HCT116 (cell line): ENCODE results near the gene KRT86. TPM values are rescaled to one million over a fixed set of nuclear protein-coding genes. Genes with fewer than 3 reads are reported as not detected.

ENCODE experiments used
- ATAC-seq: fragments of 200-7000 bp; cut with Tn5 transposase; 2 replicates; pipeline ENCODE4 v1.9.1; 2020; ENCODE audit warnings: mild to moderate bottlenecking, moderate library complexity
- BruUV-seq: library from RNA; stranded (reverse); fragments of 400-500 nt; replicated peaks from 2 replicates; lab custom pipeline; 2021; lab: Mats Ljungman, UMichigan
- CTCF ChIA-PET: fragments of 300-600 bp; sonication (Branson Sonifier 250); formaldehyde crosslinking; loops from one replicate; lab custom pipeline; 2021; ENCODE audit warnings: antibody characterized with exemption; lab: Charles Lee
- POLR2A ChIA-PET: fragments of 300-600, 350-600 bp; sonication (Branson Sonifier 250); formaldehyde crosslinking; loops from one replicate; lab custom pipeline; 2021; ENCODE audit warnings: antibody characterized with exemption; lab: Charles Lee
- RAD21 ChIA-PET, 2 experiments: fragments of 300-600 bp; sonication (Branson Sonifier 250); formaldehyde crosslinking; loops; one replicate each; lab custom pipeline; 2023; ENCODE audit warnings: low total read pairs in 2 of 2; ENCODE audit not compliant: uncharacterized antibody in 2 of 2, unreplicated experiment in 2 of 2, low non-redundant PET in 1 of 2; lab: Charles Lee
- DNase-seq: peaks from one replicate; pipeline ENCODE4 v3.0.0-alpha.2; 2010; ENCODE audit warnings: low read depth, low spot score
- H2AFZ ChIP-seq: fragments of 200-600 bp; shearing (Covaris generic), sonication (generic); 2 replicates; pipeline ENCODE4 v1.6.1; 2017; ENCODE audit warnings: low read depth, mixed run types, mixed read lengths, antibody characterized with exemption, low read length; ENCODE audit not compliant: poor library complexity, severe bottlenecking
- H3K27ac ChIP-seq: 2 replicates; pipeline ENCODE4 v1.5.1; 2012; ENCODE audit warnings: low read depth, low read length
- H3K27me3 ChIP-seq: fragments of 200-600 bp; sonication (generic); 2 replicates; pipeline ENCODE4 v1.6.1; 2016; ENCODE audit warnings: mixed run types, low read length, mixed read lengths; ENCODE audit not compliant: insufficient read depth
- H3K36me3 ChIP-seq, 2 experiments: fragments of 200-500 bp in 1 of 2; fragments of 200-600 bp in 1 of 2; sonication (Bioruptor generic) in 1 of 2; sonication (generic) in 1 of 2; 2 replicates each; pipeline versions ENCODE4 v1.5.1 to v1.6.1; 2014 to 2016; ENCODE audit warnings: low read length in 2 of 2, inconsistent platforms in 1 of 2, mixed read lengths in 1 of 2, mixed run types in 1 of 2; ENCODE audit not compliant: insufficient read depth in 2 of 2, control insufficient read depth in 1 of 2
- H3K4me1 ChIP-seq, 2 experiments: fragments of 200-600 bp in 1 of 2; sonication (generic) in 1 of 2; 2 replicates each; pipeline versions ENCODE4 v1.5.1 to v1.6.1; 2012 to 2017; ENCODE audit warnings: low read length in 2 of 2, inconsistent platforms in 1 of 2, mild to moderate bottlenecking in 1 of 2, mixed read lengths in 1 of 2, mixed run types in 1 of 2, moderate library complexity in 1 of 2; ENCODE audit not compliant: insufficient read depth in 2 of 2, control insufficient read depth in 1 of 2
- H3K4me2 ChIP-seq: fragments of 200-600 bp; sonication (generic); 2 replicates; pipeline ENCODE4 v1.6.1; 2017; ENCODE audit warnings: mixed run types, low read length, mixed read lengths
- H3K4me3 ChIP-seq, 2 experiments: fragments of 200-600 bp in 1 of 2; sonication (generic) in 1 of 2; replicated peaks in 1 of 2; 2 replicates each; pipeline ENCODE4 v1.5.1; 2011 to 2016; ENCODE audit warnings: low read length in 2 of 2, control low read depth in 1 of 2, low read depth in 1 of 2, mild to moderate bottlenecking in 1 of 2, mixed read lengths in 1 of 2, mixed run types in 1 of 2
- H3K79me2 ChIP-seq: fragments of 200-600 bp; sonication (generic); 2 replicates; pipeline ENCODE4 v1.6.1; 2017; ENCODE audit warnings: mild to moderate bottlenecking, mixed run types, low read length, moderate library complexity, mixed read lengths; ENCODE audit not compliant: insufficient read depth
- H3K9ac ChIP-seq: fragments of 200-600 bp; sonication (generic); 2 replicates; pipeline ENCODE4 v1.6.1; 2016; ENCODE audit warnings: low read length, mixed read lengths
- H3K9me2 ChIP-seq: fragments of 200-600 bp; sonication (generic), shearing (Covaris generic); 2 replicates; pipeline ENCODE4 v1.6.1; 2017; ENCODE audit warnings: mixed run types, mild to moderate bottlenecking, moderate library complexity; ENCODE audit not compliant: insufficient read depth
- H3K9me3 ChIP-seq, 2 experiments: fragments of 200-500 bp in 1 of 2; fragments of 200-600 bp in 1 of 2; sonication (Bioruptor generic) in 1 of 2; sonication (generic) in 1 of 2; 2 replicates each; pipeline ENCODE4 v1.6.1; 2014 to 2017; ENCODE audit warnings: low read length in 2 of 2, mixed read lengths in 2 of 2, inconsistent platforms in 1 of 2, low read depth in 1 of 2, mild to moderate bottlenecking in 1 of 2, mixed run types in 1 of 2, moderate library complexity in 1 of 2; ENCODE audit not compliant: control insufficient read depth in 1 of 2, insufficient read depth in 1 of 2
- H4K20me1 ChIP-seq: fragments of 200-600 bp; sonication (generic), shearing (Covaris generic); 2 replicates; pipeline ENCODE4 v1.6.1; 2017; ENCODE audit warnings: mixed run types, mild to moderate bottlenecking, moderate library complexity; ENCODE audit not compliant: insufficient read depth
- EGR1 ChIP-seq: IDR thresholded peaks from 2 replicates; pipeline ENCODE4 v1.6.1; 2012; ENCODE audit warnings: low read depth
- EZH2 ChIP-seq: fragments of 200-600 bp; sonication (generic); IDR thresholded peaks from 2 replicates; pipeline ENCODE4 v1.6.1; 2017; ENCODE audit warnings: antibody characterized with exemption, mixed run types
- EZH2phosphoT487 ChIP-seq: fragments of 200-600 bp; IDR thresholded peaks from 2 replicates; pipeline ENCODE4 v1.6.1; 2018; ENCODE audit warnings: antibody characterized with exemption, borderline replicate concordance
- MAX ChIP-seq: IDR thresholded peaks from 2 replicates; pipeline ENCODE4 v1.6.1; 2012
- POLR2AphosphoS5 ChIP-seq: IDR thresholded peaks from 2 replicates; pipeline ENCODE4 v1.6.1; 2011; ENCODE audit warnings: mild to moderate bottlenecking, low read depth, low read length, moderate library complexity
- SIN3A ChIP-seq: IDR thresholded peaks from 2 replicates; pipeline ENCODE4 v1.6.1; 2012; ENCODE audit warnings: low read depth
- SP1 ChIP-seq: IDR thresholded peaks from 2 replicates; pipeline ENCODE4 v1.6.1; 2012; ENCODE audit warnings: low read depth
- SRF ChIP-seq: IDR thresholded peaks from 2 replicates; pipeline ENCODE4 v1.6.1; 2012; ENCODE audit warnings: low read depth
- TCF7L2 ChIP-seq: IDR thresholded peaks from 2 replicates; pipeline ENCODE4 v1.7.0; 2011; ENCODE audit warnings: borderline replicate concordance, inconsistent platforms; ENCODE audit not compliant: insufficient read depth, insufficient read length; ENCODE audit errors: extremely low read depth
- YY1 ChIP-seq: IDR thresholded peaks from 2 replicates; pipeline ENCODE4 v1.6.1; 2011; ENCODE audit warnings: low read length, low read depth, moderate library complexity, mild to moderate bottlenecking; ENCODE audit not compliant: insufficient replicate concordance; ENCODE audit errors: extremely low read depth
- ZFX ChIP-seq: fragments of 450-650 bp; IDR thresholded peaks from 2 replicates; pipeline ENCODE4 v1.6.1; 2017
- intact Hi-C: fragments of 100-400 bp; cut with micrococcal nuclease; formaldehyde crosslinking; loops from 2 replicates; pipeline ENCODE4 v1.10.0; 2022
- total RNA-seq: library from RNA; stranded (reverse); gene quantifications from one replicate; pipeline ENCODE4 v1.2.1, GENCODE V29; 2021; ENCODE audit not compliant: unreplicated experiment
- TF ChIP-seq, protein P1 (sequence below), 3 experiments: fragments of 200-600 bp in 1 of 3; sonication (generic) in 1 of 3; IDR thresholded peaks in 2 of 3; conservative IDR thresholded peaks in 1 of 3; 2 replicates each; pipeline ENCODE4 v1.5.1; 2012 to 2017; ENCODE audit warnings: low read depth in 2 of 3, low read length in 2 of 3, antibody characterized with exemption in 1 of 3, borderline replicate concordance in 1 of 3, control low read depth in 1 of 3, mild to moderate bottlenecking in 1 of 3, mixed read lengths in 1 of 3, mixed run types in 1 of 3, moderate library complexity in 1 of 3; ENCODE audit not compliant: insufficient read depth in 1 of 3

KRT86 gene
- total RNA-seq, 1 experiment from 2014 or later, result 1.5 TPM

- no peak for TF ChIP-seq EZH2phosphoT487
- no peak for TF ChIP-seq EZH2
- no peak for TF ChIP-seq SP1
- TF ChIP-seq TCF7L2, result no peak
- TF ChIP-seq SRF, result no peak
- no peak for TF ChIP-seq SIN3A
- no peak for TF ChIP-seq MAX
- TF ChIP-seq, all 23 proteins: peak for 0
Measured at GRCh38 chr12:52306731-52307130, 32.3 kb downstream of the KRT86 start (continued).

- Histone ChIP-seq H3K36me3 (no peaks in the 10 kb centered on the region), H3K79me2 (no peaks in the 10 kb centered on the region), H3K9me3 (no peaks in the 10 kb centered on the region), H3K4me3 (peak overlapping the region; percentile 40 to 58), H3K9me2 (no peaks in the 10 kb centered on the region), H3K27me3 (no peaks in the 10 kb centered on the region), H4K20me1 (no peaks in the 10 kb centered on the region), H2AFZ (no peak overlapping the region), H3K4me1 (peaks cover 10 to 32% of the 10 kb centered on the region in 2 experiments), H3K27ac (peak overlapping the region; percentile 3; the same call in 1 of the 2 replicates), H3K4me2 (peak overlapping the region; percentile 88), H3K9ac (peak overlapping the region; percentile 61)
- DNase-seq (peak; percentile 24), ATAC-seq (peak; percentile 96)
- CTCF ChIA-PET, result interaction anchor here (1.0 to 2.3 kb wide), 10 partner anchors 10 to 151 kb away, joined by 3 to 16 read pairs (median 6); no protein-coding TSS in a partner anchor
- RAD21 ChIA-PET, result interaction anchor here in 1 of 2 experiments (0.8 to 2.4 kb wide), 2 partner anchors 19 to 165 kb away, joined by 4 to 5 read pairs; no protein-coding TSS in a partner anchor
- intact Hi-C loops, result no loop called here
- BruUV-seq, result no TSS peak
- POLR2A ChIA-PET, result interaction anchor here (0.7 to 2.4 kb wide), 7 partner anchors 24 to 133 kb away, joined by 3 to 16 read pairs (median 4); no protein-coding TSS in a partner anchor
- TF ChIP-seq ZFX (0 out of 2 replicates have a peak, but pooled peaks have one; percentile 16), EGR1 (no peak), YY1 (no peak), SRF (no peak), MAX (peak; percentile 73; the same call in 1 of the 2 replicates), TCF7L2 (peak; percentile 44), POLR2AphosphoS5 (peak; percentile 66)
- TF ChIP-seq, protein P1, sequence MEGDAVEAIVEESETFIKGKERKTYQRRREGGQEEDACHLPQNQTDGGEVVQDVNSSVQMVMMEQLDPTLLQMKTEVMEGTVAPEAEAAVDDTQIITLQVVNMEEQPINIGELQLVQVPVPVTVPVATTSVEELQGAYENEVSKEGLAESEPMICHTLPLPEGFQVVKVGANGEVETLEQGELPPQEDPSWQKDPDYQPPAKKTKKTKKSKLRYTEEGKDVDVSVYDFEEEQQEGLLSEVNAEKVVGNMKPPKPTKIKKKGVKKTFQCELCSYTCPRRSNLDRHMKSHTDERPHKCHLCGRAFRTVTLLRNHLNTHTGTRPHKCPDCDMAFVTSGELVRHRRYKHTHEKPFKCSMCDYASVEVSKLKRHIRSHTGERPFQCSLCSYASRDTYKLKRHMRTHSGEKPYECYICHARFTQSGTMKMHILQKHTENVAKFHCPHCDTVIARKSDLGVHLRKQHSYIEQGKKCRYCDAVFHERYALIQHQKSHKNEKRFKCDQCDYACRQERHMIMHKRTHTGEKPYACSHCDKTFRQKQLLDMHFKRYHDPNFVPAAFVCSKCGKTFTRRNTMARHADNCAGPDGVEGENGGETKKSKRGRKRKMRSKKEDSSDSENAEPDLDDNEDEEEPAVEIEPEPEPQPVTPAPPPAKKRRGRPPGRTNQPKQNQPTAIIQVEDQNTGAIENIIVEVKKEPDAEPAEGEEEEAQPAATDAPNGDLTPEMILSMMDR (IDR thresholded peaks at IDR 0.05 in 2 of 3, conservative IDR thresholded peaks at IDR 0.05 in 1 of 3; ENCODE audit: borderline replicate concordance in 1 of 3, insufficient read depth in 1 of 3, low read depth in 2 of 3, low read length in 2 of 3), result peak in 1 of 3 experiments; percentile 14; a peak in 1 of 6 replicates
Measured at GRCh38 chr12:52307836-52308805, 33.7 kb downstream of the KRT86 start.
